ENCODE data around the gene WNT5A. TPM values are rescaled to one million over a fixed set of nuclear protein-coding genes. Genes with fewer than 3 reads are reported as not detected.
A peak's percentile ranks its signal among the peaks of the same experiment; 100 is the strongest.

WNT5A gene
- total and polyA plus RNA-seq, 2 of the 4 experiments (the other 2 are of a cell fraction) = 224 to 231 TPM

- H4K91ac ChIP-seq (ENCODE audit: insufficient read depth, low read depth, low read length) = no peak overlapping the region
- H3K4me1 ChIP-seq (ENCODE audit: control insufficient read depth, insufficient read depth, low read length) = peaks cover 18% of the 10 kb centered on the region
- no peak overlapping the region for H3K56ac ChIP-seq (ENCODE audit: extremely low read depth, insufficient read depth, low read length)
- intact Hi-C loops (cut with micrococcal nuclease) (loop anchor here (5.0 kb wide), 1 partner anchor 64 kb away; no protein-coding TSS in a partner anchor), in situ Hi-C loops (cut with MboI; ENCODE audit: low sequenced_read_pairs) (no loop called here), dilution Hi-C loops (cut with HindIII; ENCODE audit: low sequenced_read_pairs, unreplicated experiment) (no loop called here)
- POLR2A ChIA-PET (ENCODE audit: unreplicated experiment) = no interaction called here
- H2BK120ac ChIP-seq (ENCODE audit: low read depth, low read length) = 0 out of 2 replicates have a peak overlapping the region, but pooled peaks have one; percentile 40
- ATAC-seq (ENCODE audit: low read depth) (no peak), DNase-seq (no peak)
- no peaks in the 10 kb centered on the region for H4K20me1 ChIP-seq (ENCODE audit: insufficient read depth, low read length)
- H4K5ac ChIP-seq (ENCODE audit: low read depth, low read length) = no peak overlapping the region
- no peaks in the 10 kb centered on the region for H3K9me3 ChIP-seq (ENCODE audit: control insufficient read depth, insufficient read depth, low read length)
- CTCF ChIA-PET = no interaction called here
- H2AFZ ChIP-seq (replicated peaks; ENCODE audit: low read length, poor library complexity) = no peak overlapping the region
- no peak overlapping the region for H3K14ac ChIP-seq (replicated peaks; ENCODE audit: low read depth, low read length)
- no peaks in the 10 kb centered on the region for H3K36me3 ChIP-seq (ENCODE audit: control insufficient read depth, insufficient read depth, low read length)
- BruUV-seq (replicated peaks) = no TSS peak
- TF ChIP-seq SMC3 (IDR thresholded peaks at IDR 0.05; ENCODE audit: low read depth, low read length) (no peak), FOS (IDR thresholded peaks at IDR 0.05; ENCODE audit: low read depth, low read length) (no peak), MAFK (IDR thresholded peaks at IDR 0.05; ENCODE audit: low read depth, low read length) (no peak), BHLHE40 (IDR thresholded peaks at IDR 0.05; ENCODE audit: low read depth, low read length) (no peak), RFX5 (IDR thresholded peaks at IDR 0.05; ENCODE audit: low read depth, low read length) (no peak), RCOR1 (IDR thresholded peaks at IDR 0.05; ENCODE audit: insufficient replicate concordance, low read length) (no peak)
- peaks cover 18% of the 10 kb centered on the region for H3K9me1 ChIP-seq (ENCODE audit: insufficient read depth, low read length)
- no peak overlapping the region for H2BK5ac ChIP-seq (ENCODE audit: low read depth, low read length, poor library complexity, severe bottlenecking)
- H3K27me3 ChIP-seq (ENCODE audit: control insufficient read depth, insufficient read depth, low read length) = no peaks in the 10 kb centered on the region
- no peak overlapping the region for H2BK15ac ChIP-seq (ENCODE audit: low read depth, low read length)
- no peak overlapping the region for H3K27ac ChIP-seq (ENCODE audit: insufficient read depth, low read length)
- no peak overlapping the region for H3K4ac ChIP-seq (ENCODE audit: low read depth, low read length)
- H3K4me3 ChIP-seq (ENCODE audit: insufficient read depth, low read depth, low read length) = no peak overlapping the region
- 80% methylated on average over 1 of the region's 5 CpGs; no CpG with 5 or more reads in 1 of the 2 experiments for WGBS, 2 experiments (ENCODE audit: extremely low coverage in 2 of 2, insufficient read length in 1 of 2)
- H2BK20ac ChIP-seq (ENCODE audit: low read depth, low read length) = no peak overlapping the region
- H3K9ac ChIP-seq (ENCODE audit: low read depth, low read length) = no peak overlapping the region
- H4K8ac ChIP-seq (ENCODE audit: low read depth in 2 of 2, low read length in 2 of 2) = no peak overlapping the region
- H3K79me1 ChIP-seq (ENCODE audit: low read depth in 1 of 2, low read length in 2 of 2) = peaks cover 0 to 15% of the 10 kb centered on the region in 2 experiments; a peak in 1 of 4 replicates
- no peak overlapping the region for H2AK9ac ChIP-seq (replicated peaks; ENCODE audit: low read depth, low read length, poor library complexity)
- H2AK5ac ChIP-seq (ENCODE audit: low read depth, low read length) = no peak overlapping the region
- no peak overlapping the region for H3K18ac ChIP-seq (ENCODE audit: low read depth, low read length)
- no peak overlapping the region for H3K4me2 ChIP-seq (ENCODE audit: low read depth, low read length)
- H3K23ac ChIP-seq (ENCODE audit: low read depth, low read length) = no peak overlapping the region
Measured at GRCh38 chr3:55492976-55493375, 5.9 kb upstream of the WNT5A start.

Data from IMR-90 (cell line).